Activated CD4-positive, alpha-beta T cell treated with anti-CD3 and anti-CD28 coated beads, Interleukin-2, amount 50 U/mL, for 4 hours (primary cell): Measurements from ENCODE around the gene TRIM4.
"Not testable (repeated sequence)": the region's sequence is repeated elsewhere in the genome, so short reads cannot be mapped to it uniquely, and the experiment has no call there.

Source experiments
- DNase-seq, 2 experiments: peaks; one replicate each; pipeline ENCODE4 v3.0.0-alpha.2; 2020

TRIM4 gene

GRCh38 chr7:99918959-99919813 is at the start of gene TRIM4:
Gene TRIM4 (minus strand): TSS chr7:99919530. CDS start chr7:99919401, 129 bp downstream.
- peak; percentile 80 to 83 for DNase-seq

- no peak for DNase-seq
These were observed 39.4 kb upstream of the TRIM4 start for GRCh38 chr7:99958564-99959227.

GRCh38 chr7:99955247-99955646 is 35.9 kb upstream of the TRIM4 start:
- DNase-seq: no peak

- not testable (repeated sequence) for DNase-seq
These were observed 35.3 kb upstream of the TRIM4 start for GRCh38 chr7:99954643-99955042.

- DNase-seq: no peak
These were observed 34.3 kb upstream of the TRIM4 start for GRCh38 chr7:99953649-99954048.

GRCh38 chr7:99952649-99953048 is 33.3 kb upstream of the TRIM4 start:
- DNase-seq: not testable (repeated sequence)

- not testable (repeated sequence) for DNase-seq
These were observed 31.5 kb upstream of the TRIM4 start for GRCh38 chr7:99950819-99951218.

- no peak for DNase-seq
These were observed 30.4 kb upstream of the TRIM4 start for GRCh38 chr7:99949645-99950228.

GRCh38 chr7:99947608-99948007 is 28.3 kb upstream of the TRIM4 start:
- DNase-seq: no peak

GRCh38 chr7:99944497-99945070 is 25.3 kb upstream of the TRIM4 start:
- DNase-seq: no peak

- no peak for DNase-seq
These were observed 24.5 kb upstream of the TRIM4 start for GRCh38 chr7:99943641-99944496.

- DNase-seq: no peak
These were observed 19.0 kb upstream of the TRIM4 start for GRCh38 chr7:99938296-99938695.

GRCh38 chr7:99935009-99935408 is 15.7 kb upstream of the TRIM4 start:
- not testable (repeated sequence) for DNase-seq

GRCh38 chr7:99930376-99930775 is 11.0 kb upstream of the TRIM4 start:
- no peak for DNase-seq

- no peak for DNase-seq
These were observed 10.4 kb upstream of the TRIM4 start for GRCh38 chr7:99929730-99930053.

- no peak for DNase-seq
These were observed 9.8 kb upstream of the TRIM4 start, which contains the start of gene GJC3 for GRCh38 chr7:99928994-99929729. Gene GJC3 (minus strand): TSS chr7:99929620. CDS start chr7:99929620, 0 bp downstream.

- no peak for DNase-seq
These were observed 8.9 kb upstream of the TRIM4 start for GRCh38 chr7:99928188-99928587.

GRCh38 chr7:99927536-99927935 is 8.2 kb upstream of the TRIM4 start:
- DNase-seq: no peak

GRCh38 chr7:99926321-99926720 is 7.0 kb upstream of the TRIM4 start:
- DNase-seq: no peak

- DNase-seq: no peak
These were observed 3.9 kb upstream of the TRIM4 start for GRCh38 chr7:99923200-99923599.

- DNase-seq: no peak
These were observed 819 bp upstream of the TRIM4 start for GRCh38 chr7:99920149-99920548.

- DNase-seq: no peak
These were observed 433 bp upstream of the TRIM4 start for GRCh38 chr7:99919814-99920112.
